WTC11 (cell line): ENCODE results near the gene ZSCAN10. TPM values are rescaled to one million over a fixed set of nuclear protein-coding genes. Genes with fewer than 3 reads are reported as not detected.
A peak's percentile ranks its signal among the peaks of the same experiment; 100 is the strongest.

Experiments used
- ATAC-seq: fragments of 200-7000 bp; cut with Tn5 transposase; 2 replicates; pipeline ENCODE4 v1.10.0; 2021; ENCODE audit warnings: mild to moderate bottlenecking, moderate library complexity
- CTCF ChIA-PET: fragments of 300-600 bp; sonication (Branson Sonifier 250); formaldehyde crosslinking; loops from one replicate; lab custom pipeline; 2021; ENCODE audit warnings: antibody characterized with exemption; lab: Charles Lee
- POLR2A ChIA-PET: fragments of 350-600 bp; sonication (Branson Sonifier 250); formaldehyde crosslinking; loops from one replicate; lab custom pipeline; 2021; ENCODE audit warnings: antibody characterized with exemption; lab: Charles Lee
- DNase-seq: peaks from one replicate; pipeline ENCODE4 v3.0.0; 2021; ENCODE audit warnings: low spot score
- H3K27ac Mint-ChIP-seq: 2 replicates; pipeline ENCODE4 v1.8.0; 2021; ENCODE audit warnings: mixed read lengths
- H3K27me3 Mint-ChIP-seq: 2 replicates; pipeline ENCODE4 v1.8.0; 2021; ENCODE audit warnings: low read depth, mild to moderate bottlenecking, moderate library complexity, mixed read lengths
- H3K36me3 Mint-ChIP-seq: 2 replicates; pipeline ENCODE4 v1.8.0; 2021; ENCODE audit warnings: mixed read lengths
- H3K4me1 Mint-ChIP-seq: 2 replicates; pipeline ENCODE4 v1.8.0; 2022; ENCODE audit warnings: mixed read lengths
- H3K4me3 Mint-ChIP-seq: 2 replicates; pipeline ENCODE4 v1.8.0; 2021; ENCODE audit warnings: mild to moderate bottlenecking, moderate library complexity, mixed read lengths
- H3K9me3 Mint-ChIP-seq: 2 replicates; pipeline ENCODE4 v1.8.0; 2021; ENCODE audit warnings: mixed read lengths
- AR ChIP-seq: fragments of 250-450 bp; sonication (Bioruptor Pico); IDR thresholded peaks from 2 replicates; pipeline ENCODE4 v1.9.0; 2021; ENCODE audit warnings: mild to moderate bottlenecking
- ATF6 ChIP-seq: sonication (generic); formaldehyde crosslinking; IDR thresholded peaks from 2 replicates; pipeline ENCODE4 v1.8.1; 2023; ENCODE audit warnings: mild to moderate bottlenecking, missing genetic modification reagents
- CREB1 ChIP-seq: sonication (generic); formaldehyde crosslinking; IDR thresholded peaks from 2 replicates; pipeline ENCODE4 v1.8.0; 2023; ENCODE audit warnings: mild to moderate bottlenecking, missing genetic modification reagents
- CREM ChIP-seq: sonication (generic); formaldehyde crosslinking; IDR thresholded peaks from 2 replicates; pipeline ENCODE4 v1.8.1; 2022; ENCODE audit warnings: mild to moderate bottlenecking, missing genetic modification reagents, moderate library complexity
- ELF4 ChIP-seq: sonication (generic); formaldehyde crosslinking; IDR thresholded peaks from 2 replicates; pipeline ENCODE4 v1.8.1; 2022; ENCODE audit warnings: low read depth, mild to moderate bottlenecking, moderate library complexity, missing genetic modification reagents
- FOXP4 ChIP-seq: sonication (generic); formaldehyde crosslinking; IDR thresholded peaks from 2 replicates; pipeline ENCODE4 v1.8.0; 2022; ENCODE audit warnings: mild to moderate bottlenecking, missing genetic modification reagents
- HMGXB4 ChIP-seq: sonication (generic); formaldehyde crosslinking; IDR thresholded peaks from 2 replicates; pipeline ENCODE4 v1.8.1; 2023; ENCODE audit warnings: mild to moderate bottlenecking, moderate library complexity, missing genetic modification reagents
- KAT7 ChIP-seq: sonication (generic); formaldehyde crosslinking; IDR thresholded peaks from 2 replicates; pipeline ENCODE4 v1.8.1; 2023; ENCODE audit warnings: missing genetic modification reagents, mild to moderate bottlenecking, borderline replicate concordance
- NR2C2 ChIP-seq: sonication (generic); formaldehyde crosslinking; IDR thresholded peaks from 2 replicates; pipeline ENCODE4 v1.8.0; 2022; ENCODE audit warnings: mild to moderate bottlenecking, missing genetic modification reagents
- PREB ChIP-seq: sonication (generic); formaldehyde crosslinking; IDR thresholded peaks from 2 replicates; pipeline ENCODE4 v1.8.1; 2022; ENCODE audit warnings: mild to moderate bottlenecking, missing genetic modification reagents, moderate library complexity, borderline replicate concordance
- RELA ChIP-seq: sonication (generic); formaldehyde crosslinking; IDR thresholded peaks from 2 replicates; pipeline ENCODE4 v1.8.1; 2022; ENCODE audit warnings: missing genetic modification reagents, mild to moderate bottlenecking, borderline replicate concordance
- ZBTB43 ChIP-seq: sonication (generic); formaldehyde crosslinking; IDR thresholded peaks from 2 replicates; pipeline ENCODE4 v1.8.1; 2023; ENCODE audit warnings: mild to moderate bottlenecking, missing genetic modification reagents
- ZNF121 ChIP-seq: sonication (generic); formaldehyde crosslinking; IDR thresholded peaks from 2 replicates; pipeline ENCODE4 v1.8.0; 2023; ENCODE audit warnings: missing genetic modification reagents
- ZNF138 ChIP-seq: sonication (generic); formaldehyde crosslinking; conservative IDR thresholded peaks from 2 replicates; pipeline ENCODE4 v1.8.1; 2022; ENCODE audit warnings: mild to moderate bottlenecking, moderate library complexity, missing genetic modification reagents
- ZNF232 ChIP-seq: sonication (generic); formaldehyde crosslinking; IDR thresholded peaks from 2 replicates; pipeline ENCODE4 v1.8.0; 2022; ENCODE audit warnings: mild to moderate bottlenecking, missing genetic modification reagents
- ZNF281 ChIP-seq: sonication (generic); formaldehyde crosslinking; IDR thresholded peaks from 2 replicates; pipeline ENCODE4 v1.8.0; 2023; ENCODE audit warnings: mild to moderate bottlenecking, missing genetic modification reagents
- ZNF317 ChIP-seq: sonication (generic); formaldehyde crosslinking; IDR thresholded peaks from 2 replicates; pipeline ENCODE4 v1.8.1; 2023; ENCODE audit warnings: low read depth, mild to moderate bottlenecking, moderate library complexity, missing genetic modification reagents, borderline replicate concordance
- ZNF671 ChIP-seq: fragments of 250-450 bp; sonication (Bioruptor Pico); IDR thresholded peaks from 2 replicates; pipeline ENCODE4 v1.8.0; 2021; ENCODE audit warnings: mild to moderate bottlenecking
- total RNA-seq: library from RNA; stranded (reverse); gene quantifications from 3 replicates; pipeline ENCODE4 v1.2.3, GENCODE V29; 2021

Gene ZSCAN10
- total RNA-seq, 1 experiment from 2014 or later: 263 TPM

GRCh38 chr16:3059041-3059722 lies 39.9 kb downstream of the ZSCAN10 start (continued):
- TF ChIP-seq ATF6 (CRISPR knock-in tag) (no peak), ZBTB43 (CRISPR knock-in tag) (no peak), ZNF281 (CRISPR knock-in tag) (no peak), ELF4 (CRISPR knock-in tag) (0 out of 2 replicates have a peak, but pooled peaks have one; percentile 56), PREB (CRISPR knock-in tag) (no peak), KAT7 (CRISPR knock-in tag) (no peak), NR2C2 (CRISPR knock-in tag) (no peak), ZNF317 (CRISPR knock-in tag) (0 out of 2 replicates have a peak, but pooled peaks have one; percentile 51), CREB1 (no peak), CREM (CRISPR knock-in tag) (peak; percentile 66; the same call in 1 of the 2 replicates), RELA (CRISPR knock-in tag) (peak; percentile 78; the same call in 1 of the 2 replicates), ZNF671 (CRISPR knock-in tag) (no peak), ZNF121 (CRISPR knock-in tag) (no peak), ZNF138 (CRISPR knock-in tag) (no peak)
- TF ChIP-seq, all 79 proteins: peak for 21

- H3K4me3 Mint-ChIP-seq: peak overlapping the region; percentile 76
- peaks cover 26% of the 10 kb centered on the region for H3K4me1 Mint-ChIP-seq
- H3K27me3 Mint-ChIP-seq: peaks cover 3% of the 10 kb centered on the region; the same call in 1 of the 2 replicates
- peaks cover 6% of the 10 kb centered on the region; the same call in 1 of the 2 replicates for H3K36me3 Mint-ChIP-seq
- ATAC-seq: peak; percentile 72
- H3K27ac Mint-ChIP-seq: no peak overlapping the region
- ChIA-PET POLR2A (interaction anchor here (0.9 to 3.2 kb wide), 10 partner anchors 12 to 71 kb away, joined by 3 to 29 read pairs (median 6); partner anchors contain the start of genes CLDN9, HCFC1R1, MMP25 and ZSCAN10), CTCF (interaction anchor here (0.5 to 3.6 kb wide), 54 partner anchors 9 to 596 kb away, joined by 3 to 109 read pairs (median 5); partner anchors contain the start of genes BICDL2, CLDN6, HCFC1R1 and KREMEN2)
- DNase-seq: peak; percentile 76
- no peaks in the 10 kb centered on the region for H3K9me3 Mint-ChIP-seq
- TF ChIP-seq ZNF232 (CRISPR knock-in tag) (0 out of 2 replicates have a peak, but pooled peaks have one; percentile 4), FOXP4 (0 out of 2 replicates have a peak, but pooled peaks have one; percentile 64), AR (CRISPR knock-in tag) (no peak), HMGXB4 (CRISPR knock-in tag) (peak; percentile 74)
These were observed 40.7 kb downstream of the ZSCAN10 start for GRCh38 chr16:3058139-3059030.
